HEK293 (cell line): ENCODE results near the gene MICAL3.

Experiments
- CTCF ChIP-seq: fragments of 450-650 bp; formaldehyde crosslinking; IDR thresholded peaks from 2 replicates; pipeline ENCODE4 v1.5.1; 2016; ENCODE audit warnings: missing biosample characterization, missing genetic modification characterization
- SETDB1 ChIP-seq: IDR thresholded peaks from one replicate; pipeline ENCODE4 v1.6.1; 2017; ENCODE audit warnings: mild to moderate bottlenecking, low read length, moderate library complexity, mixed read lengths; ENCODE audit not compliant: insufficient read length
- YY1 ChIP-seq: fragments of 450-650 bp; formaldehyde crosslinking; IDR thresholded peaks from 2 replicates; pipeline ENCODE4 v1.5.1; 2018; ENCODE audit warnings: missing biosample characterization, missing genetic modification characterization
- ZBTB10 ChIP-seq: fragments of 450-650 bp; formaldehyde crosslinking; IDR thresholded peaks from 2 replicates; pipeline ENCODE4 v1.5.1; 2016; ENCODE audit warnings: missing biosample characterization, missing genetic modification characterization
- TF ChIP-seq, protein P1 (sequence below): fragments of 450-650 bp; formaldehyde crosslinking; IDR thresholded peaks from 2 replicates; pipeline ENCODE4 v1.5.1; 2016; ENCODE audit warnings: missing biosample characterization, missing genetic modification characterization
- TF ChIP-seq, protein P2 (sequence below): fragments of 450-650 bp; formaldehyde crosslinking; IDR thresholded peaks from 2 replicates; pipeline ENCODE4 v1.5.1; 2016; ENCODE audit warnings: missing biosample characterization, missing genetic modification characterization

- no peak for TF ChIP-seq ZBTB10 (tag by site-specific recombination)
- no peak for TF ChIP-seq CTCF (tag by site-specific recombination)
- no peak for TF ChIP-seq SETDB1
- TF ChIP-seq, protein P1, sequence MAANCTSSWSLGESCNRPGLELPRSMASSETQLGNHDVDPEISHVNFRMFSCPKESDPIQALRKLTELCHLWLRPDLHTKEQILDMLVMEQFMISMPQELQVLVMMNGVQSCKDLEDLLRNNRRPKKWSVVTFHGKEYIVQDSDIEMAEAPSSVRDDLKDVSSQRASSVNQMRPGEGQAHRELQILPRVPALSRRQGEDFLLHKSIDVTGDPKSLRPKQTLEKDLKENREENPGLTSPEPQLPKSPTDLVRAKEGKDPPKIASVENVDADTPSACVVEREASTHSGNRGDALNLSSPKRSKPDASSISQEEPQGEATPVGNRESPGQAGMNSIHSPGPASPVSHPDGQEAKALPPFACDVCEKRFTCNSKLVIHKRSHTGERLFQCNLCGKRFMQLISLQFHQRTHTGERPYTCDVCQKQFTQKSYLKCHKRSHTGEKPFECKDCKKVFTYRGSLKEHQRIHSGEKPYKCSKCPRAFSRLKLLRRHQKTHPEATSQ (tag by site-specific recombination), result no peak
- TF ChIP-seq YY1 (tag by site-specific recombination), result no peak
- TF ChIP-seq, protein P2, sequence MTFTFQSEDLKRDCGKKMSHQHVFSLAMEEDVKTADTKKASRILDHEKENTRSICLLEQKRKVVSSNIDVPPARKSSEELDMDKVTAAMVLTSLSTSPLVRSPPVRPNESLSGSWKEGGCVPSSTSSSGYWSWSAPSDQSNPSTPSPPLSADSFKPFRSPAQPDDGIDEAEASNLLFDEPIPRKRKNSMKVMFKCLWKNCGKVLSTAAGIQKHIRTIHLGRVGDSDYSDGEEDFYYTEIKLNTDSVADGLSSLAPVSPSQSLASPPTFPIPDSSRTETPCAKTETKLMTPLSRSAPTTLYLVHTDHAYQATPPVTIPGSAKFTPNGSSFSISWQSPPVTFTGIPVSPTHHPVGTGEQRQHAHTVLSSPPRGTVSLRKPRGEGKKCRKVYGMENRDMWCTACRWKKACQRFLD (tag by site-specific recombination), result no peak
These were observed 51.8 kb downstream of the MICAL3 start for GRCh38 chr22:17972385-17973191.
